Measurements from ENCODE around the gene SMAD4.

Gene SMAD4

GRCh38 chr18:51021226-51021965 lies 8.6 kb upstream of the SMAD4 start:
- no peak for DNase-seq

GRCh38 chr18:51025512-51025911 lies 4.5 kb upstream of the SMAD4 start:
- DNase-seq: no peak

GRCh38 chr18:51028201-51028805 lies 1.7 kb upstream of the SMAD4 start:
- peak; percentile 34 to 66 (median 53) for DNase-seq

- no peak for DNase-seq
Measured at GRCh38 chr18:51029378-51029693, 677 bp upstream of the SMAD4 start.

GRCh38 chr18:51030537-51031258 lies 685 bp downstream of the SMAD4 start:
- DNase-seq: peak; percentile 68 to 90 (median 78)

- DNase-seq: no peak
Measured at GRCh38 chr18:51032193-51032592, 2.2 kb downstream of the SMAD4 start.

- no peak for DNase-seq
Measured at GRCh38 chr18:51037230-51037629, 7.2 kb downstream of the SMAD4 start.

GRCh38 chr18:51038110-51038509 lies 8.1 kb downstream of the SMAD4 start:
- DNase-seq: peak in 3 of 4 experiments; percentile 18 to 32 (median 30)

- DNase-seq: peak in 2 of 4 experiments; percentile 50 to 52
Measured at GRCh38 chr18:51039138-51040112, 9.4 kb downstream of the SMAD4 start.

GRCh38 chr18:51041677-51042352 lies 11.8 kb downstream of the SMAD4 start:
- no peak for DNase-seq

GRCh38 chr18:51044928-51045585 lies 15.0 kb downstream of the SMAD4 start:
- DNase-seq: no peak

- no peak for DNase-seq
Measured at GRCh38 chr18:51048190-51048589, 18.2 kb downstream of the SMAD4 start.

- no peak for DNase-seq
Measured at GRCh38 chr18:51049137-51049536, 19.1 kb downstream of the SMAD4 start.

GRCh38 chr18:51051105-51051712 lies 21.2 kb downstream of the SMAD4 start:
- DNase-seq: peak; percentile 52 to 86 (median 72)

GRCh38 chr18:51053814-51054213 lies 23.8 kb downstream of the SMAD4 start:
- no peak for DNase-seq

GRCh38 chr18:51054764-51055163 lies 24.8 kb downstream of the SMAD4 start:
- no peak for DNase-seq

GRCh38 chr18:51059969-51060368 lies 30.0 kb downstream of the SMAD4 start:
- no peak for DNase-seq

GRCh38 chr18:51064256-51064655 lies 34.2 kb downstream of the SMAD4 start:
- no peak for DNase-seq

GRCh38 chr18:51066273-51066672 lies 36.3 kb downstream of the SMAD4 start:
- DNase-seq: no peak

GRCh38 chr18:51068105-51068504 lies 38.1 kb downstream of the SMAD4 start:
- no peak for DNase-seq

- DNase-seq: no peak
Measured at GRCh38 chr18:51069885-51070284, 39.9 kb downstream of the SMAD4 start.

Measured in suppressor macrophage (primary cell).